B cell (primary cell): ENCODE data around the gene DNASE2. TPM values are rescaled to one million over a fixed set of nuclear protein-coding genes. Genes with fewer than 3 reads are reported as not detected.

Experiments
- ATAC-seq: fragments of 200-7000 bp; cut with Tn5 transposase; one replicate; pipeline ENCODE4 v1.10.0; 2021; ENCODE audit warnings: low read depth, mild to moderate bottlenecking, moderate number of reproducible peaks, moderate library complexity
- CTCF ChIA-PET: fragments of 350-600 bp; sonication (Branson Sonifier 250); formaldehyde crosslinking; loops from one replicate; lab custom pipeline; 2021; ENCODE audit warnings: antibody characterized with exemption, inconsistent platforms; lab: Charles Lee
- POLR2A ChIA-PET: fragments of 350-600 bp; sonication (Branson Sonifier 250); formaldehyde crosslinking; loops from one replicate; lab custom pipeline; 2021; ENCODE audit warnings: antibody characterized with exemption; lab: Charles Lee
- DNase-seq: peaks from one replicate; pipeline ENCODE4 v3.0.0; 2013
- H2AFZ ChIP-seq: 2 replicates; pipeline ENCODE4 v1.6.1; 2012; ENCODE audit warnings: mild to moderate bottlenecking, low read depth, low read length; ENCODE audit not compliant: insufficient read depth, poor library complexity, severe bottlenecking
- H3K27ac ChIP-seq, 2 donors: 1 replicate in 1 of 2; 2 replicates in 1 of 2; pipeline ENCODE4 v1.5.1; 2012 to 2013; ENCODE audit warnings: low read length in 2 of 2, mild to moderate bottlenecking in 2 of 2, moderate library complexity in 1 of 2
- H3K27me3 ChIP-seq, 4 experiments: fragments of 200-600 bp in 1 of 4; sonication (generic) in 1 of 4; replicated peaks in 1 of 4; 1 replicate in 2 of 4; 2 replicates in 2 of 4; pipeline versions ENCODE4 v1.6.1 to v1.7.0; 2013 to 2016; ENCODE audit warnings: low read length in 3 of 4, mild to moderate bottlenecking in 2 of 4, mixed read lengths in 1 of 4, moderate library complexity in 1 of 4; ENCODE audit not compliant: insufficient read depth in 4 of 4, control insufficient read depth in 3 of 4; ENCODE audit errors: control extremely low read depth in 1 of 4
- H3K36me3 ChIP-seq, 2 experiments: replicated peaks in 1 of 2; 1 replicate in 1 of 2; 2 replicates in 1 of 2; pipeline versions ENCODE4 v1.6.1 to v1.7.1; 2013; ENCODE audit warnings: low read length in 1 of 2; ENCODE audit not compliant: insufficient read depth in 2 of 2, control insufficient read depth in 1 of 2; ENCODE audit errors: control extremely low read depth in 1 of 2, extremely low read depth in 1 of 2
- H3K4me1 ChIP-seq, 2 donors: fragments of 200-600 bp in 1 of 2; sonication (generic) in 1 of 2; 1 replicate in 1 of 2; 2 replicates in 1 of 2; pipeline versions ENCODE4 v1.5.1 to v1.6.1; 2013 to 2017; ENCODE audit warnings: low read length in 2 of 2; ENCODE audit not compliant: control insufficient read depth in 2 of 2, insufficient read depth in 2 of 2
- H3K4me2 ChIP-seq: replicated peaks from 2 replicates; pipeline ENCODE3; 2012; ENCODE audit warnings: mild to moderate bottlenecking, low read depth, low read length; ENCODE audit not compliant: poor library complexity, severe bottlenecking
- H3K4me3 ChIP-seq, 5 experiments: fragments of 200-600 bp in 1 of 5; sonication (generic) in 1 of 5; 1 replicate in 3 of 5; 2 replicates in 2 of 5; pipeline versions ENCODE4 v1.5.1 to v1.7.0; 2011 to 2016; ENCODE audit warnings: low read length in 4 of 5, mild to moderate bottlenecking in 4 of 5, low read depth in 2 of 5, control low read depth in 1 of 5, moderate library complexity in 1 of 5; ENCODE audit not compliant: insufficient read depth in 1 of 5; ENCODE audit errors: control extremely low read depth in 1 of 5, extremely low read depth in 1 of 5
- H3K79me2 ChIP-seq: fragments of 200-600 bp; sonication (generic); one replicate; pipeline ENCODE4 v1.6.0; 2016; ENCODE audit warnings: low read length; ENCODE audit not compliant: control insufficient read depth, insufficient read depth
- H3K9ac ChIP-seq: fragments of 200-600 bp; sonication (generic); 2 replicates; pipeline ENCODE4 v1.6.1; 2017; ENCODE audit warnings: mild to moderate bottlenecking, low read length, moderate library complexity
- H3K9me3 ChIP-seq, 3 donors: one replicate each; pipeline versions ENCODE4 v1.6.1 to v1.7.1; 2013; ENCODE audit warnings: low read length in 2 of 3; ENCODE audit not compliant: control insufficient read depth in 2 of 3, insufficient read depth in 1 of 3; ENCODE audit errors: control extremely low read depth in 1 of 3
- H4K20me1 ChIP-seq: 2 replicates; pipeline ENCODE4 v1.6.0; 2012; ENCODE audit warnings: mild to moderate bottlenecking, low read length; ENCODE audit not compliant: insufficient read depth, control insufficient read depth, poor library complexity, severe bottlenecking
- H3K27ac Mint-ChIP-seq: one replicate; pipeline ENCODE4 v1.8.0; 2021; ENCODE audit warnings: mixed read lengths
- H3K27me3 Mint-ChIP-seq: one replicate; pipeline ENCODE4 v1.8.0; 2021; ENCODE audit warnings: mixed read lengths
- H3K4me1 Mint-ChIP-seq: one replicate; pipeline ENCODE4 v1.8.0; 2021; ENCODE audit warnings: mixed read lengths
- H3K4me3 Mint-ChIP-seq: one replicate; pipeline ENCODE4 v1.8.0; 2021; ENCODE audit warnings: mixed read lengths
- H3K9me3 Mint-ChIP-seq: one replicate; pipeline ENCODE4 v1.8.0; 2022; ENCODE audit warnings: mixed read lengths; ENCODE audit not compliant: insufficient read depth
- EZH2 ChIP-seq: IDR thresholded peaks from 2 replicates; pipeline ENCODE4 v1.6.1; 2012; ENCODE audit warnings: borderline replicate concordance, low read depth, mild to moderate bottlenecking, moderate library complexity, low read length; ENCODE audit not compliant: insufficient read depth, poor library complexity, severe bottlenecking
- WGBS: methylation state at CpG from one replicate; pipeline ENCODE4 v1.1.5; 2013; ENCODE audit warnings: missing lambda C conversion rate; ENCODE audit not compliant: insufficient coverage; 5-methylcytosine and 5-hydroxymethylcytosine counted together
- intact Hi-C: fragments of 100-400 bp; cut with micrococcal nuclease; formaldehyde crosslinking; loops from one replicate; pipeline ENCODE4 v1.10.0; 2022
- polyA plus RNA-seq: library from polyadenylated mRNA; depleted of rRNA; stranded (reverse); fragments of >200 nt; gene quantifications from 2 replicates; pipeline ENCODE4 v1.2.3, GENCODE V29; 2012
- total RNA-seq, 2 donors: library from RNA; stranded (reverse); fragments of 120-200 nt in 1 of 2; gene quantifications; 1 replicate in 1 of 2; 2 replicates in 1 of 2; pipeline versions ENCODE4 v1.2.3 to v1.2.4, GENCODE V29; 2013 to 2022
- TF ChIP-seq, protein P1 (sequence below): fragments of 200-600 bp; IDR thresholded peaks from one replicate; pipeline ENCODE4 v1.8.0; 2022; ENCODE audit warnings: antibody characterized with exemption, mild to moderate bottlenecking

The DNASE2 gene
- total and polyA plus RNA-seq, 2 donors (not counting 1 experiment from before 2014, with no cell fraction given), result 24.9 to 26.6 TPM

DNA sequence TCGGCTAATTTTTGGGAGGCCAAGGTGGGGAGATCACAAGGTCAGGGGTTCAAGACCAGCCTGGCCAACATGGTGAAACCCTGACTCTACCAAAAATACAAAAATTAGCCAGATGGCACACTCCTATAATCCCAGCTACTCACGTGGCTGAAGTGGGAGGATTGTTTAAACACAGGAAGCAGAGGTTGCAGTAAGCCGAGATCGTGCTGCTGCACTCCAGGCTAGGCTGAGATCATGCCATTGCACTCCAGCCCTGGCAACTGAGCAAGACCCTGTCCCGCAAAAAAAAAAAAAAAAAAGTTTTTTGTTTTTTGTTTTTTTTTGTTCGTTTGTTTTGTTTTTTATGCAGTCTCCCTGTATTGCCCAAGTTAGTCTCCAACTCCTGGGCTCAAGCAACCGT lies 21.7 kb downstream of the DNASE2 start:
- no peaks in the 10 kb centered on the region for H4K20me1 ChIP-seq
- Mint-ChIP-seq H3K27me3 (peaks cover 13% of the 10 kb centered on the region), H3K27ac (no peak overlapping the region), H3K9me3 (peaks cover 3% of the 10 kb centered on the region), H3K4me1 (no peaks in the 10 kb centered on the region), H3K4me3 (no peak overlapping the region)
- H3K4me2 ChIP-seq, result no peak overlapping the region
- no peaks in the 10 kb centered on the region for H3K36me3 ChIP-seq
- POLR2A ChIA-PET, result no interaction called here
- intact Hi-C loops, result no loop called here
- H3K9ac ChIP-seq, result no peak overlapping the region
- H3K4me1 ChIP-seq, result no peaks in the 10 kb centered on the region
- H3K79me2 ChIP-seq, result no peaks in the 10 kb centered on the region
- ATAC-seq (no peak), DNase-seq (no peak)
- WGBS, result 100% methylated on average over 1 of the region's 7 CpGs
- H2AFZ ChIP-seq, result no peak overlapping the region
- H3K4me3 ChIP-seq, result no peak overlapping the region
- no peaks in the 10 kb centered on the region for H3K27me3 ChIP-seq
- H3K27ac ChIP-seq, result no peak overlapping the region
- CTCF ChIA-PET, result interaction anchor here (1.2 kb wide), 1 partner anchor 86 kb away, joined by 3 read pairs; no protein-coding TSS in a partner anchor
- peaks cover 0 to 27% (median 5%) of the 10 kb centered on the region in 3 donors for H3K9me3 ChIP-seq
- TF ChIP-seq EZH2, result no peak
- TF ChIP-seq, protein P1, sequence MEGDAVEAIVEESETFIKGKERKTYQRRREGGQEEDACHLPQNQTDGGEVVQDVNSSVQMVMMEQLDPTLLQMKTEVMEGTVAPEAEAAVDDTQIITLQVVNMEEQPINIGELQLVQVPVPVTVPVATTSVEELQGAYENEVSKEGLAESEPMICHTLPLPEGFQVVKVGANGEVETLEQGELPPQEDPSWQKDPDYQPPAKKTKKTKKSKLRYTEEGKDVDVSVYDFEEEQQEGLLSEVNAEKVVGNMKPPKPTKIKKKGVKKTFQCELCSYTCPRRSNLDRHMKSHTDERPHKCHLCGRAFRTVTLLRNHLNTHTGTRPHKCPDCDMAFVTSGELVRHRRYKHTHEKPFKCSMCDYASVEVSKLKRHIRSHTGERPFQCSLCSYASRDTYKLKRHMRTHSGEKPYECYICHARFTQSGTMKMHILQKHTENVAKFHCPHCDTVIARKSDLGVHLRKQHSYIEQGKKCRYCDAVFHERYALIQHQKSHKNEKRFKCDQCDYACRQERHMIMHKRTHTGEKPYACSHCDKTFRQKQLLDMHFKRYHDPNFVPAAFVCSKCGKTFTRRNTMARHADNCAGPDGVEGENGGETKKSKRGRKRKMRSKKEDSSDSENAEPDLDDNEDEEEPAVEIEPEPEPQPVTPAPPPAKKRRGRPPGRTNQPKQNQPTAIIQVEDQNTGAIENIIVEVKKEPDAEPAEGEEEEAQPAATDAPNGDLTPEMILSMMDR, result no peak

DNA sequence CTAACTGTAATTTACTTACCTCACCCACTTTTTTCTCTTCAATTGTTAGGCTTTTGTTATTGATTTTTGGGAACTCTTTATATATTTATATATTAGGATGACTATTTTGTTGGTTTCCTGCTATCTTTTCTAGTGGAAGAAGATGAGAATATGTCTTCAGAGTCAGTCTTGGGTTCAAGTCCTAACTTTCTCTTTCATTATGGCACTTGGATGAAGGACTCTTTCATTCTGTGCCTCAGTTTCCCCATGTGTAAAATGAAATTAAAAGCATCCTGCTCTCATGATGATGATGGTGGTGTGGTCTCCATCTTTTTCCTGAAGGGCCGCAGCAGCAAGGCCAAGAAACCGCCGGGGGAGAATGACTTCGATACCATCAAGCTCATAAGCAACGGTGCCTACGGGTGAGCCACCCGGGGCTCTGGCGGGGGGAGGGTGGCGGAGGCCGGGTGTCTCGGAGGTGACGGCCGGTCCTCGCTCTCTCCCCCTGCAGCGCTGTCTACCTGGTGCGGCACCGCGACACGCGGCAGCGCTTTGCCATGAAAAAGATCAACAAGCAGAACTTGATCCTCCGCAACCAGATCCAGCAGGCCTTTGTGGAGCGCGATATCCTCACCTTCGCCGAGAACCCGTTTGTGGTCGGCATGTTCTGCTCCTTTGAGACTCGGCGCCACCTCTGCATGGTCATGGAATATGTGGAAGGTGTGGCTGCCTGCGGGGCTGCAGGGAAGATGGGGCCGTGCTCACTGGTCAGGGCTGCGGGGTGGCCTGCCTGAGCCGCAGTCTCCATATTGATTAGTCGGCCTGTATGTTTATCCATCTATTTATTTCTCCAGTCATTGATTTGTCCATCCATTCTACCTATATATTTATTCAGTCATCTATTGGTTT lies 23.0 kb downstream of the DNASE2 start:
- TF ChIP-seq, protein P1, result no peak
- TF ChIP-seq EZH2, result no peak
- no peaks in the 10 kb centered on the region for H4K20me1 ChIP-seq

More for the DNA sequence above, 23.0 kb downstream of the DNASE2 start:
- Mint-ChIP-seq H3K4me1 (no peaks in the 10 kb centered on the region), H3K27me3 (peaks cover 10% of the 10 kb centered on the region), H3K27ac (no peak overlapping the region), H3K9me3 (peaks cover 3% of the 10 kb centered on the region), H3K4me3 (no peak overlapping the region)
- CTCF ChIA-PET, result interaction anchor here (0.6 to 1.7 kb wide), 2 partner anchors 10 to 96 kb away, joined by 3 to 4 read pairs; no protein-coding TSS in a partner anchor
- peaks cover 0 to 27% (median 5%) of the 10 kb centered on the region in 3 donors for H3K9me3 ChIP-seq
- no peak overlapping the region for H2AFZ ChIP-seq
- 97% methylated on average over 28 of the region's 35 CpGs for WGBS
- ATAC-seq (no peak), DNase-seq (no peak)
- POLR2A ChIA-PET, result interaction anchor here (0.7 kb wide), 1 partner anchor 49 kb away, joined by 5 read pairs; no protein-coding TSS in a partner anchor
- intact Hi-C loops, result no loop called here
- H3K4me2 ChIP-seq, result no peak overlapping the region
- H3K27me3 ChIP-seq, result no peaks in the 10 kb centered on the region
- H3K4me1 ChIP-seq, result no peaks in the 10 kb centered on the region
- H3K27ac ChIP-seq, result no peak overlapping the region
- H3K36me3 ChIP-seq, result no peaks in the 10 kb centered on the region
- no peak overlapping the region for H3K4me3 ChIP-seq
- no peaks in the 10 kb centered on the region for H3K79me2 ChIP-seq
- H3K9ac ChIP-seq, result no peak overlapping the region
